Esophagus muscularis mucosa (tissue), 3 donors: ENCODE results near the gene ACIN1.

Experiments used
- POLR2A ChIP-seq: fragments of 450-650 bp; IDR thresholded peaks from one replicate; pipeline ENCODE4 v1.6.1; 2017; ENCODE audit warnings: antibody characterized with exemption, moderate library complexity, mild to moderate bottlenecking, low read depth
- TF ChIP-seq, protein P1 (sequence below), 3 experiments: fragments of 200-600 bp in 2 of 3; fragments of 450-650 bp in 1 of 3; sonication (generic) in 2 of 3; IDR thresholded peaks; one replicate each; pipeline ENCODE4 v1.5.1; 2017 to 2019; ENCODE audit warnings: antibody characterized with exemption in 3 of 3, mild to moderate bottlenecking in 2 of 3, moderate library complexity in 1 of 3

DNA sequence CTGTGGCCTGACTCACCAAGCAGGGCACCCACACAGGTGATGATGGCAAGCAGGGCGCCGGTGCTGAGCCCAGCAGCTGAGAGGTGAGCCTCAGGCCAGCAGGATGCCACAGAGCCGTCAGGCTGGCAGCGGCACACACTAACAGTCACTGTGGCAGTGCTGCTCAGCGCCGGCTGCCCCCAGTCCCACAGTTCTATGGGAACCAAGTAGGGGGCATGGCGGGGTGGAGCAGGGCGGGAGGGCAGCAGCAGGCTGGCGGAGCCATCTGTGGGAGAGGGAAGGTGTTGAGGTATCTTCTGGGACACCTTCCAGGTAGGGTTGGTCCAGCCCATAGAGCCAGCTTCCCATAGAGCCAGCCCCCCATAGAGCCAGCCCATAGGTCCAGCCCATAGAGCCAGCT lies 45.9 kb downstream of the ACIN1 start:
- TF ChIP-seq, protein P1, sequence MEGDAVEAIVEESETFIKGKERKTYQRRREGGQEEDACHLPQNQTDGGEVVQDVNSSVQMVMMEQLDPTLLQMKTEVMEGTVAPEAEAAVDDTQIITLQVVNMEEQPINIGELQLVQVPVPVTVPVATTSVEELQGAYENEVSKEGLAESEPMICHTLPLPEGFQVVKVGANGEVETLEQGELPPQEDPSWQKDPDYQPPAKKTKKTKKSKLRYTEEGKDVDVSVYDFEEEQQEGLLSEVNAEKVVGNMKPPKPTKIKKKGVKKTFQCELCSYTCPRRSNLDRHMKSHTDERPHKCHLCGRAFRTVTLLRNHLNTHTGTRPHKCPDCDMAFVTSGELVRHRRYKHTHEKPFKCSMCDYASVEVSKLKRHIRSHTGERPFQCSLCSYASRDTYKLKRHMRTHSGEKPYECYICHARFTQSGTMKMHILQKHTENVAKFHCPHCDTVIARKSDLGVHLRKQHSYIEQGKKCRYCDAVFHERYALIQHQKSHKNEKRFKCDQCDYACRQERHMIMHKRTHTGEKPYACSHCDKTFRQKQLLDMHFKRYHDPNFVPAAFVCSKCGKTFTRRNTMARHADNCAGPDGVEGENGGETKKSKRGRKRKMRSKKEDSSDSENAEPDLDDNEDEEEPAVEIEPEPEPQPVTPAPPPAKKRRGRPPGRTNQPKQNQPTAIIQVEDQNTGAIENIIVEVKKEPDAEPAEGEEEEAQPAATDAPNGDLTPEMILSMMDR (IDR thresholded peaks at IDR 0.05): no peak
- TF ChIP-seq POLR2A: no peak
